C4-2B (cell line): ENCODE results near the gene PLEKHM3.

Experiments used
- H3K27ac ChIP-seq: fragments of 450-650 bp; 2 replicates; pipeline ENCODE4 v1.5.1; 2017
- ZFX ChIP-seq: fragments of 450-650 bp; IDR thresholded peaks from 2 replicates; pipeline ENCODE4 v1.6.1; 2017
- TF ChIP-seq, protein P1 (sequence below): fragments of 450-650 bp; conservative IDR thresholded peaks from 2 replicates; pipeline ENCODE4 v1.5.1; 2017; ENCODE audit warnings: mild to moderate bottlenecking

Gene PLEKHM3

DNA sequence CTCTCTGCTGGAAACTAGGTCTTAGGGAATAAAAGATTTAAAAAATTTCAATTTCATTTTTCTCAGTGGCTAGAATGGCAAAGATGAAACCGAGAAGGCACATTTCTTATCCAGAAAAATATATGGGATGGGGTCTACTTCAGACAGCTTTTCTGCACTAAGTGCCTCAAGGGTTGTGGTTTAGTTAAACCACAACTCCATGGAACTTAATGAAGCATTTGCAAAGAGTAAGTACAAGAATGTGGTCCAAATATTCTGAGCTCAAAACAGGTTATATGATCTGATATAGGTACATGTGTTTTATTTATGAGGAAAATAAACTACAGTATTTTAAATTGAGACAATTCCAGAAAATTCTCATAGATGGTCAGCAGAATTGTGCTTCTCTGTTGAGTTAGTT is 153.8 kb downstream of the PLEKHM3 start:
- H3K27ac ChIP-seq = no peak overlapping the region
- no peak for TF ChIP-seq ZFX
- TF ChIP-seq, protein P1, sequence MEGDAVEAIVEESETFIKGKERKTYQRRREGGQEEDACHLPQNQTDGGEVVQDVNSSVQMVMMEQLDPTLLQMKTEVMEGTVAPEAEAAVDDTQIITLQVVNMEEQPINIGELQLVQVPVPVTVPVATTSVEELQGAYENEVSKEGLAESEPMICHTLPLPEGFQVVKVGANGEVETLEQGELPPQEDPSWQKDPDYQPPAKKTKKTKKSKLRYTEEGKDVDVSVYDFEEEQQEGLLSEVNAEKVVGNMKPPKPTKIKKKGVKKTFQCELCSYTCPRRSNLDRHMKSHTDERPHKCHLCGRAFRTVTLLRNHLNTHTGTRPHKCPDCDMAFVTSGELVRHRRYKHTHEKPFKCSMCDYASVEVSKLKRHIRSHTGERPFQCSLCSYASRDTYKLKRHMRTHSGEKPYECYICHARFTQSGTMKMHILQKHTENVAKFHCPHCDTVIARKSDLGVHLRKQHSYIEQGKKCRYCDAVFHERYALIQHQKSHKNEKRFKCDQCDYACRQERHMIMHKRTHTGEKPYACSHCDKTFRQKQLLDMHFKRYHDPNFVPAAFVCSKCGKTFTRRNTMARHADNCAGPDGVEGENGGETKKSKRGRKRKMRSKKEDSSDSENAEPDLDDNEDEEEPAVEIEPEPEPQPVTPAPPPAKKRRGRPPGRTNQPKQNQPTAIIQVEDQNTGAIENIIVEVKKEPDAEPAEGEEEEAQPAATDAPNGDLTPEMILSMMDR = no peak

DNA sequence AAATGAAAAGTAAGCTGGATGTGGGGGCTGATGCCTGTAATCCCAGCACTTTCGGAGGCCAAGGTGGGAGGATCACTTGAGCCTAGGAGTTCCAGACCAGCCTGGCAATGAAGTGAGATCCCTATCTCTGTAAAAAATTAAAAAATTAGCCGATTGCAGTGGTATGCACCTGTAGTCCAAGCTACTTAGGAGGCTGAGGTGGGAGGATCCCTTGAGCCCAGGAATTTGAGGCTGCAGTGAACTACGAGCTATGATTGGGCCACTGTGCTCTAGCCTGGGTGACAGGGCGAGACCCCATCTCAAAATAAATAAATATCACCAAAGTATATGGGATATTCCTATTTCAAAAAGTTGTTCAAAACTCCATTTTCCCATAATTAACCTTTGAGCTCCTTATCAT is 154.5 kb downstream of the PLEKHM3 start:
- no peak overlapping the region for H3K27ac ChIP-seq
- TF ChIP-seq ZFX = no peak
- TF ChIP-seq, protein P1 = no peak

DNA sequence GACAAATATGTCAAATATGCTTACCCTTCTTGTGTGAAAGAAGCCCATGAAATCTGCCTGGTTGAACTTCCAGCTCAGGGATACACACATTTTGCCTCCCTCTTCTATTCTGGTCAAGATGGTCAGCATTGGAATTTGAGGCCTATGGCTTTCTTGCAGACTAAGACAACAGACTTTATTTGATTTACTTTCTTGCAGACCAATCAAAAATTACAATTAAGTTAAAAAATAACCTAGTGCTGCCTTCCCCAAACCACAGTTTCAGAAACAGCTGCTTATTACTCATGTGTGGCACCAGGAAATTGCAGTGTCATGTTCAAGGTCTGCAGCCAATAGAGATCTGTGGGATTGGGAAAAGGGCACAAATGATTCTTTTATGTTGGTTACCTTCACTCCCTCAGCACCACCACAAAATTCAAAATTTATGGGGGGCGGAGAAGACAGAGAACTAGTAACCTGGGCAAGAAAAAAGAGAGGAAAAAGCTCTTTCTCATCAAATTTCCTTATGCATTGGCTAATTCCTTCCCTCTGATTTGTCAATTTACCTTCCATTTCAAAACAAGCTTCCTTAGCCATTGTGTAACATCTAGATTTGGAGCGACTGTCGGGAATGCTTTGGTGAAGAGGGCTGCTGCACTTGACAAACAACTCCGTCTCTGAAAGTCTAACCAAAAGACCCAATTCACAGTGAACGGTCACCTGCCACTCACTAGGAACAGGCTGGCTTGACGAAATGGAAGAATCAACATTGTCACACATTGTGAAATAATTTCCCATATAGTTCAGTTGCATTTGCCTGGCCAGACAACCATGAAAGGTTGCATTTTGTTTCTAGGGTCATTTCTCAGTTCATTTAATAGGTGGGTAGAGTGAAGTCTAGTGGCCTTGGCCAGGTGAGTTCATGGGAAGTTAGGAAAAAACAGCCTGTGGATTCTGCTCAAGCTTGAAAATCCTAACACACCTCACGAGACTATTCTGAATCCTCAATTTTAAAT is 155.2 kb downstream of the PLEKHM3 start:
- TF ChIP-seq, protein P1 = no peak
- TF ChIP-seq ZFX = no peak
- H3K27ac ChIP-seq = no peak overlapping the region

DNA sequence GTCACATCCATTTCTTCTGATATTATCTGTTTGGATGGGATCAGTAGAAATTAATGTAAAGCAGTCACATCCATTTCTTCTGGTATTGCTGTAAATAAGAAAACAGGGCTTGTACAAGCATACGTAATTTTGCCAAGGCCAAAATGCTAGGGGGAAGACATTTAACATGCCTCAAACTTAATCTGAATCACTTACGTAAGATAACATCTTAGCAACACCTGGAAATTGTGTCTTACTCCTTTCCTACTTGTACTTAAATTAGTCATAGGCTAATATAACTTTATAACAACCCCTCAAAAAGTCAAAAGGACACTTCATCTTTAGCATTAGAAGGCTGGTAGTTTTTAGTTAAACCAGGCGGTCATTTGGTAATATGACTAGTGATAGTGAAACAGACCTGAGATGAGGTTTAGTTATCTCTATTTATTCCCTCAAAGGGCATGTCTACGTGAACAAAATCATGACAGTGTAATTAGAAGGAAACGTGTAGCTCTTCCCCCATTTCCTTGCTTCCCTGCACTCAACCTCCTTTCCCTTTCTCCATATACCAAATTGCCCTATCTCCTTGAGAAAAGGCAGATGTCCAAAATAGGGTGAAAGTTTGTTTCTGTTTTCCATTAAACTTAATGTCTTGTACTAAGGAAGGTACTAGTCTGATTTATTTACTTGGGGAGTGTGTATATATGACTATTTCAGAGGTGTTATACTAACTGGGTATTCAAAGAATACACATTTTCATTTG is 156.3 kb downstream of the PLEKHM3 start:
- TF ChIP-seq ZFX = no peak
- TF ChIP-seq, protein P1 = no peak
- H3K27ac ChIP-seq = no peak overlapping the region

DNA sequence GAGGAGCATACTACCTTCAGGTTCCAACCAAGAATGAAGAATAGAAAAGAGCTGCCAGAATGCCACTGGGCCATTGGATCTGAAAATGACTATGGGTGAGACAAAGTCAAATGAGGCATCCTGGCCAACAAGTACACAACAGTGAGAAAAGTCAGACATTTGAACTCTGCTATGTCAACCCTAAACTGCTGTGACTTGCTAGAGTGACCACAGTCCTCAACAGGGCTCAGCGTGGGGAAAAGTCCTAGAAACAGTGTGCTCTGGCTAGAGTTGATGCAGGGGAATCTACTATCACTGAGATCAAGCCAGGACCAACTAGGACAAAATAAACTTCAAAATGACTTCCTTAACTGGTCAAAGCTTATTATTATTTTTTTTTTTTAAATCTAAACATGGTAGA is 157.4 kb downstream of the PLEKHM3 start:
- H3K27ac ChIP-seq = no peak overlapping the region
- TF ChIP-seq, protein P1 = no peak
- no peak for TF ChIP-seq ZFX

DNA sequence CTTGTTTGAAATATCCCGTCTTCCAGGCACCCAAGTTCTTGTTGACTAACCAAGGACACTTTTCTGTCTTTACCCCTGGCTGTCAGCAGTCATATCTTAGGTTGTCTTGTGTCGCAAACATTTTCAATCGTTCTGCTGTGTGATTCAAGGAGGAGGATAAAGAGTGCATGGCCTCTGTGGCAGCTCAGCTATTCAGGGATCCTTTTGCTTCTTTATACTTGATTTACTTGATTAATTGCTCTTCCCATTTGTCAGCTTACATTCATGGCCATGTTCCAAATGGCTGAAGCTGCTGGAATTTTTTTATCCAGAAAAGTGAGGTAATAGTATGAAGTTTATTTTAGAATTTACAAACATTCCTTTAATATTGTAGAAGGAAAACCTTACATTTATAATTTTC is 158.3 kb downstream of the PLEKHM3 start:
- no peak overlapping the region for H3K27ac ChIP-seq
- no peak for TF ChIP-seq ZFX
- TF ChIP-seq, protein P1 = no peak

DNA sequence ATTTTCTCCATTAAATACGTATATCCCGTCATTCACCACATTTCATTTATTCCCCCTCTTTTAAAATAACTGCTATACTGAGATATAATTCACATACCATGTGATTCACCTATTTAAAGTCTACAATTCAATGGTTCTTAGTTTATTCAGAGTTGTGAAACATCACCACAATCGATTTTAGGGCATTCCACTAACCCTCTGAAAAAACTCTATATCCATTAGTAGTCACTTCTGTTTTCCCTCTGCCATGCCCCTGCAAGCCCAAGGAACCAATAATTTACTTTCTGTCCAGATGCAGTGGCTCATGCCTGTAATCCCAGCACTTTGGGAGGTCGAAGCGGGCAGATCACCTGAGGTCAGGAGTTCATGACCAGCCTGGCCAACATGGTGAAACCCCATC is 160.1 kb downstream of the PLEKHM3 start:
- TF ChIP-seq ZFX = no peak
- TF ChIP-seq, protein P1 = no peak

More for the DNA sequence above, 160.1 kb downstream of the PLEKHM3 start:
- H3K27ac ChIP-seq = no peak overlapping the region
